ENCODE measurements around the gene ZNF614.

DNA sequence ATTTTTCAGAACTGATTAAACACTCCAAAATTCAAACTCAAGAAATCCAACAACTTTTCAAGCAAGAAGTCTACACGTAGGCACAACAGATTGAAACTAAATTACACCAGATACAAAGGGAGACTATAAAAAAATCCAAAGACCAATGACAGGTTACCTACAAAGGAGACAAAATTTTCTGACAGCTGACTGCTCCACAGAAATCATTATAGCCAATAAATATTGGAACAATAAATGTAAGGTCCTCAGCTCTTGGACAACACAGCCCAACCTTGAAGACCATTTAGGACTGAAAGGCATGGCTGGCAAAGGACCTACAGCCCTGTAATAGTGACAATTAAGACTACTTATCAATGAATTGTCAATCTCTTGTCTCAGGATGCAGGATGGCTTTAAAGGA, 57.5 kb downstream of the ZNF614 start:
- TF ChIP-seq, protein P1, sequence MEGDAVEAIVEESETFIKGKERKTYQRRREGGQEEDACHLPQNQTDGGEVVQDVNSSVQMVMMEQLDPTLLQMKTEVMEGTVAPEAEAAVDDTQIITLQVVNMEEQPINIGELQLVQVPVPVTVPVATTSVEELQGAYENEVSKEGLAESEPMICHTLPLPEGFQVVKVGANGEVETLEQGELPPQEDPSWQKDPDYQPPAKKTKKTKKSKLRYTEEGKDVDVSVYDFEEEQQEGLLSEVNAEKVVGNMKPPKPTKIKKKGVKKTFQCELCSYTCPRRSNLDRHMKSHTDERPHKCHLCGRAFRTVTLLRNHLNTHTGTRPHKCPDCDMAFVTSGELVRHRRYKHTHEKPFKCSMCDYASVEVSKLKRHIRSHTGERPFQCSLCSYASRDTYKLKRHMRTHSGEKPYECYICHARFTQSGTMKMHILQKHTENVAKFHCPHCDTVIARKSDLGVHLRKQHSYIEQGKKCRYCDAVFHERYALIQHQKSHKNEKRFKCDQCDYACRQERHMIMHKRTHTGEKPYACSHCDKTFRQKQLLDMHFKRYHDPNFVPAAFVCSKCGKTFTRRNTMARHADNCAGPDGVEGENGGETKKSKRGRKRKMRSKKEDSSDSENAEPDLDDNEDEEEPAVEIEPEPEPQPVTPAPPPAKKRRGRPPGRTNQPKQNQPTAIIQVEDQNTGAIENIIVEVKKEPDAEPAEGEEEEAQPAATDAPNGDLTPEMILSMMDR (IDR thresholded peaks at IDR 0.05), result no peak
- no peak for TF ChIP-seq POLR2A (IDR thresholded peaks at IDR 0.05)
